Measurements from ENCODE around the gene FMOD.
A peak's percentile ranks its signal among the peaks of the same experiment; 100 is the strongest.

Gene FMOD

DNA sequence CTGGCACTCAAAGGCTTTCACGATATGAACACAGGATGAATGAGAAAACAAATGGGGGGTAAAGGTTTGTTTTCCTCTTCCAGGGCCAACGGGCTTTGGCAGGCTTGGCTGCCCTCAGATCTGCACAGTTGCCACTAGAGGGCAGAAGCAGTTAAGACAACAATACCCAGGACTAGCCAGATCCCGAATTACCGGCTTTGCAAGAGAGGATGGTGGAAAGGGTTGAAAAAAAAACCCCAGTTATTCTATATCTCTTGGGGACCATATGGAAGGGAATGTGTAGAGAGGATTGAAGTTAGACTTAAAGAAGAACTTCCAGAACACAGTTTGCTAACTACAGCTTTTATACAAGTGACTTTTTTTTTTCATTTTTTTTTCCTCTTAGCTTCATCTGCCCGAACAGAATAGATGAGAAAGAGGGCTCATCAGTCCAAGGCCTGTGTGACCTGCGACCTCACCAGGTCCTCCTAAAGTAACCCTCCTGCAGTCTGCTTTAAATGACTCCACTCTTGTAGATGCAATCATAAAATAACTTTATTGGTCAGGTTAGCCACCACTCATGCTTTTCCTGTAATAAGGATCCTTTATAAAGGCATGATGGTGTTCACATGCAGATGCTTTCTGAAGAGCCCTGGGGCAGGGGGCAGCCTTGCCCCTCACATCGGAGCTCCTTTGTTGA, 10.7 kb downstream of the FMOD start:
- Mint-ChIP-seq H3K4me1 (peaks cover 61% of the 10 kb centered on the region), H3K27me3 (ENCODE audit: low read depth, poor library complexity) (peaks cover 30% of the 10 kb centered on the region), H3K9me3 (no peaks in the 10 kb centered on the region), H3K4me3 (no peak overlapping the region), H3K36me3 (ENCODE audit: low read depth) (no peaks in the 10 kb centered on the region), H3K27ac (no peak overlapping the region)
- TF ChIP-seq, protein P1, sequence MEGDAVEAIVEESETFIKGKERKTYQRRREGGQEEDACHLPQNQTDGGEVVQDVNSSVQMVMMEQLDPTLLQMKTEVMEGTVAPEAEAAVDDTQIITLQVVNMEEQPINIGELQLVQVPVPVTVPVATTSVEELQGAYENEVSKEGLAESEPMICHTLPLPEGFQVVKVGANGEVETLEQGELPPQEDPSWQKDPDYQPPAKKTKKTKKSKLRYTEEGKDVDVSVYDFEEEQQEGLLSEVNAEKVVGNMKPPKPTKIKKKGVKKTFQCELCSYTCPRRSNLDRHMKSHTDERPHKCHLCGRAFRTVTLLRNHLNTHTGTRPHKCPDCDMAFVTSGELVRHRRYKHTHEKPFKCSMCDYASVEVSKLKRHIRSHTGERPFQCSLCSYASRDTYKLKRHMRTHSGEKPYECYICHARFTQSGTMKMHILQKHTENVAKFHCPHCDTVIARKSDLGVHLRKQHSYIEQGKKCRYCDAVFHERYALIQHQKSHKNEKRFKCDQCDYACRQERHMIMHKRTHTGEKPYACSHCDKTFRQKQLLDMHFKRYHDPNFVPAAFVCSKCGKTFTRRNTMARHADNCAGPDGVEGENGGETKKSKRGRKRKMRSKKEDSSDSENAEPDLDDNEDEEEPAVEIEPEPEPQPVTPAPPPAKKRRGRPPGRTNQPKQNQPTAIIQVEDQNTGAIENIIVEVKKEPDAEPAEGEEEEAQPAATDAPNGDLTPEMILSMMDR (IDR thresholded peaks at IDR 0.05): peak; percentile 86
- peak; percentile 68 for DNase-seq

DNA sequence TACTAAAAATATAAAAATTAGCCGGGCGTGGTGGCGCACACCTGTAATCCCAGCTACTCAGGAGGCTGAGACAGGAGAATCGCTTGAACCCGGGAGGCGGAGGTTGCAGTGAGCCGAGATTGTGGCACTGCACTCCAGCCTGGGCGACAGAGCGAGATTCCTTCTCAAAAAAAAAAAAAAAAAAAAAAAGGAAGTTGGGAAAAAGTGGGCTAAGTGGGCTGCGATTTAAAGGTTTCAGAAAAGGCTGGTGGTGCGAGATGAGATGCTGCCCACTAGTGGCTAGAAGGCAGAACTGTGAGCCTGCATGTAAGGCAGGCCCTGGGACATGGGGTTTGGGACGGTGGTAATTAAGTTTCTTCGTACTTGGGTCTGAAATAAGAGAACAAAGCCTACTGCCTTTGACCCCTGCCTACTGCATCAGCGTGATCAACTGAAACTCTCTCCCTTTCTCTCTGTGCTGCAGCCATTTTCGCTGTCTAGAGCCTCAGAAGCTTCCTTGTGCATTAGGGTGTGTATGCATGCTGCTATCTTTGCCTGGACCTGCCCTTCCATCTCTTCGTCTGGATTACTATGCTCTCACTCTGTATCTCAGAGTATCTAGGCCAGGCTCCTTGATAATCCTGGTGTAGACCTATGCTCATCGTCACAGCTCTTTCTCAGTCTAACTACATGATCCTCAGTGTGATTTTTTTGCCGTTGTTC, 12.4 kb downstream of the FMOD start:
- H3K27ac Mint-ChIP-seq: no peak overlapping the region
- TF ChIP-seq, protein P1 (IDR thresholded peaks at IDR 0.05): peak; percentile 90
- H3K4me1 Mint-ChIP-seq: peaks cover 43% of the 10 kb centered on the region
- no peaks in the 10 kb centered on the region for H3K9me3 Mint-ChIP-seq
- no peak overlapping the region for H3K4me3 Mint-ChIP-seq
- peaks cover 32% of the 10 kb centered on the region for H3K27me3 Mint-ChIP-seq (ENCODE audit: low read depth, poor library complexity)
- no peaks in the 10 kb centered on the region for H3K36me3 Mint-ChIP-seq (ENCODE audit: low read depth)
- DNase-seq: peak; percentile 64

DNA sequence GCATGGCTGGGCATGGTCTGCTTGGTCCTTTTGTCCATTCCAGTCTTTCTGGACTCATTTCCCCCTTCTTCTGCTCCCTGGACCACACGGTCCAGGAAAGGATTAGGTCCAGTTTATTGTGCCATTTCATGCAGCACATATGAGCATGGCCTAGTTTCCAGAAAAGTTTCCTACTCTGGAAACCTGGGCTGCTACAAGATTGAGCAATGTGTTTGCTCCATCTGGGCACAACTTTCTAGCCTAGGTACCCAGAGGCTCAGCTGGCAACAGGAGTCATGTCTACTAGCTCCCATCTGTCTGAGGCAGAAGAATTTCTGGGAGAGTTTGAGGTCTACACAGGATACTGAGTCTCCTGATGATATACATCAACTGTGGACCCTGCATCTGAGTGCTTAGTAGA, 14.8 kb downstream of the FMOD start:
- H3K9me3 Mint-ChIP-seq: no peaks in the 10 kb centered on the region
- H3K4me3 Mint-ChIP-seq: no peak overlapping the region
- H3K36me3 Mint-ChIP-seq (ENCODE audit: low read depth): no peaks in the 10 kb centered on the region
- TF ChIP-seq, protein P1 (IDR thresholded peaks at IDR 0.05): no peak
- no peak for DNase-seq
- H3K27me3 Mint-ChIP-seq (ENCODE audit: low read depth, poor library complexity): peaks cover 20% of the 10 kb centered on the region
- peaks cover 22% of the 10 kb centered on the region for H3K4me1 Mint-ChIP-seq
- H3K27ac Mint-ChIP-seq: no peak overlapping the region

DNA sequence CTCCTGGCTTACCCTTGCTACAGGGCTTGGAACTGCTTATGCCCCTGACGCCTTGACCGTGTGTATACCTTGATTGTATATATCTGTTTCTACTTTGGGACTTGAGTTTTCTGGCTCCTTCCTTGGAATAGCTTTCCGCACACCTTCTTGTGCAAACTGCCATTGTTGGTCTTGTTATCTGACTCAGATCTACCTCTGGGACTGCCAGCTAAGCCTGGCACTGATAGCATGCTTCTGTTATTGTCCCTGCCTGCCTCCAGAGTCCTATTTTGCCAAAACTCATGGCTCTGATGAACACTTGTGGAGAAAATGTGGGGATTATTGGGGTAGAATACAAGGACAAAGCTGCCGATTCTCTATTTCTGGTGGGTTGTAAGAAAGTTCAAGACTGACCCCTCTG, 15.4 kb downstream of the FMOD start:
- H3K4me1 Mint-ChIP-seq: peaks cover 21% of the 10 kb centered on the region
- H3K27ac Mint-ChIP-seq: no peak overlapping the region
- no peaks in the 10 kb centered on the region for H3K9me3 Mint-ChIP-seq
- no peak for DNase-seq
- H3K4me3 Mint-ChIP-seq: no peak overlapping the region
- no peaks in the 10 kb centered on the region for H3K36me3 Mint-ChIP-seq (ENCODE audit: low read depth)
- peaks cover 14% of the 10 kb centered on the region for H3K27me3 Mint-ChIP-seq (ENCODE audit: low read depth, poor library complexity)
- TF ChIP-seq, protein P1 (IDR thresholded peaks at IDR 0.05): no peak

DNA sequence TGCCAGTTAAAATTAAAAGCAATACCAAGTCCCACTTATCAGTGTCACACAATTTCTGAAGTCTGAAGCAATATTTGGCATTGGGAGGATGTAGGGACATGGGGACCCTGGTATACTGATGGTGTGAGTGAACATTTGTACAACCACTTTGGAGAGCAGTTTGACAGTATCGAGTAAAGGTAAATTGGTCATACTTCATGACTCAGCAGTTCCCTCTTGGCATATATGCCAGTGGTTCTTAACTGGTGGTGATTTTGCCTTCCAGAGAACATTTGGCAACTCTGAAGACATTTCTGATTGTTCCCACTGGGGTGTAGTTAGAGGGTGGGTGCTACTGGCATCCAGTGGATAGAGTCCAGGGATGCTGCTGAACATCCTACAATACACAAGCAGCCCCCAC, 19.7 kb downstream of the FMOD start:
- Mint-ChIP-seq H3K4me1 (peaks cover 27% of the 10 kb centered on the region), H3K27me3 (ENCODE audit: low read depth, poor library complexity) (peaks cover 13% of the 10 kb centered on the region), H3K9me3 (no peaks in the 10 kb centered on the region), H3K4me3 (no peak overlapping the region), H3K27ac (no peak overlapping the region), H3K36me3 (ENCODE audit: low read depth) (no peaks in the 10 kb centered on the region)
- TF ChIP-seq, protein P1 (IDR thresholded peaks at IDR 0.05): no peak
- no peak for DNase-seq
